ENCODE data around the gene EPHA5. TPM values are rescaled to one million over a fixed set of nuclear protein-coding genes. Genes with fewer than 3 reads are reported as not detected.

Gene EPHA5
- total RNA-seq, 1 donor: 0.72 TPM

GRCh38 chr4:65482410-65482809 lies 187.9 kb downstream of the EPHA5 start:
- H3K27ac ChIP-seq (ENCODE audit: low read depth, low read length): no peak overlapping the region

GRCh38 chr4:65472531-65472930 lies 197.8 kb downstream of the EPHA5 start:
- TF ChIP-seq CTCF (IDR thresholded peaks at IDR 0.05; ENCODE audit: extremely low read depth, low read depth, low read length): no peak
- Histone ChIP-seq H3K79me2 (ENCODE audit: insufficient read depth, low read length) (no peaks in the 10 kb centered on the region), H3K27me3 (ENCODE audit: insufficient read depth, low read length) (no peaks in the 10 kb centered on the region)

More at GRCh38 chr4:65482410-65482809, 187.9 kb downstream of the EPHA5 start:
- DNase-seq (ENCODE audit: insufficient read length, low spot score, missing footprints): no peak
- Histone ChIP-seq H3K4me1 (ENCODE audit: insufficient read depth, low read length) (no peaks in the 10 kb centered on the region), H3K79me2 (ENCODE audit: insufficient read depth, low read length) (no peaks in the 10 kb centered on the region), H3K27me3 (ENCODE audit: insufficient read depth, low read length) (no peaks in the 10 kb centered on the region), H3K4me2 (ENCODE audit: insufficient read depth, low read length) (no peak overlapping the region), H3K4me3 (ENCODE audit: insufficient read depth, low read length) (no peak overlapping the region), H4K20me1 (ENCODE audit: insufficient read depth, low read length) (no peaks in the 10 kb centered on the region), H2AFZ (ENCODE audit: low read length) (no peak overlapping the region), H3K36me3 (ENCODE audit: insufficient read depth, low read length) (no peaks in the 10 kb centered on the region), H3K9me3 (ENCODE audit: low read depth, low read length) (no peaks in the 10 kb centered on the region)
- no peak for TF ChIP-seq CTCF (IDR thresholded peaks at IDR 0.05; ENCODE audit: extremely low read depth, low read depth, low read length)

GRCh38 chr4:65467068-65467680 lies 203.1 kb downstream of the EPHA5 start:
- no peak for TF ChIP-seq CTCF (IDR thresholded peaks at IDR 0.05; ENCODE audit: extremely low read depth, low read depth, low read length)
- Histone ChIP-seq H3K4me3 (ENCODE audit: insufficient read depth, low read length) (no peak overlapping the region), H3K27me3 (ENCODE audit: insufficient read depth, low read length) (no peaks in the 10 kb centered on the region), H3K36me3 (ENCODE audit: insufficient read depth, low read length) (no peaks in the 10 kb centered on the region), H3K4me1 (ENCODE audit: insufficient read depth, low read length) (no peaks in the 10 kb centered on the region), H3K4me2 (ENCODE audit: insufficient read depth, low read length) (no peak overlapping the region), H3K27ac (ENCODE audit: low read depth, low read length) (no peak overlapping the region), H2AFZ (ENCODE audit: low read length) (no peak overlapping the region), H3K9me3 (ENCODE audit: low read depth, low read length) (no peaks in the 10 kb centered on the region), H3K79me2 (ENCODE audit: insufficient read depth, low read length) (no peaks in the 10 kb centered on the region), H4K20me1 (ENCODE audit: insufficient read depth, low read length) (no peaks in the 10 kb centered on the region)
- DNase-seq (ENCODE audit: insufficient read length, low spot score, missing footprints): no peak

More at GRCh38 chr4:65472531-65472930, 197.8 kb downstream of the EPHA5 start:
- Histone ChIP-seq H3K4me2 (ENCODE audit: insufficient read depth, low read length) (no peak overlapping the region), H3K36me3 (ENCODE audit: insufficient read depth, low read length) (no peaks in the 10 kb centered on the region), H3K4me1 (ENCODE audit: insufficient read depth, low read length) (no peaks in the 10 kb centered on the region), H3K27ac (ENCODE audit: low read depth, low read length) (no peak overlapping the region), H3K4me3 (ENCODE audit: insufficient read depth, low read length) (no peak overlapping the region), H3K9me3 (ENCODE audit: low read depth, low read length) (no peaks in the 10 kb centered on the region), H4K20me1 (ENCODE audit: insufficient read depth, low read length) (no peaks in the 10 kb centered on the region), H2AFZ (ENCODE audit: low read length) (no peak overlapping the region)
- no peak for DNase-seq (ENCODE audit: insufficient read length, low spot score, missing footprints)

- Histone ChIP-seq H3K4me1 (ENCODE audit: insufficient read depth, low read length) (no peaks in the 10 kb centered on the region), H3K27me3 (ENCODE audit: insufficient read depth, low read length) (no peaks in the 10 kb centered on the region), H4K20me1 (ENCODE audit: insufficient read depth, low read length) (no peaks in the 10 kb centered on the region), H3K9me3 (ENCODE audit: low read depth, low read length) (no peaks in the 10 kb centered on the region), H3K4me3 (ENCODE audit: insufficient read depth, low read length) (no peak overlapping the region), H3K4me2 (ENCODE audit: insufficient read depth, low read length) (no peak overlapping the region), H2AFZ (ENCODE audit: low read length) (no peak overlapping the region), H3K79me2 (ENCODE audit: insufficient read depth, low read length) (no peaks in the 10 kb centered on the region), H3K36me3 (ENCODE audit: insufficient read depth, low read length) (no peaks in the 10 kb centered on the region), H3K27ac (ENCODE audit: low read depth, low read length) (no peak overlapping the region)
- DNase-seq (ENCODE audit: insufficient read length, low spot score, missing footprints): no peak
- TF ChIP-seq CTCF (IDR thresholded peaks at IDR 0.05; ENCODE audit: extremely low read depth, low read depth, low read length): no peak
Measured at GRCh38 chr4:65461781-65462180, 208.5 kb downstream of the EPHA5 start.
